GM23338 (cell line): ENCODE data around the gene COL1A1. TPM values are rescaled to one million over a fixed set of nuclear protein-coding genes. Genes with fewer than 3 reads are reported as not detected.

Experiments
- ATAC-seq: fragments of 200-7000 bp; cut with Tn5 transposase; 3 replicates; pipeline ENCODE4 v1.9.1; 2020
- DNase-seq: peaks from one replicate; pipeline ENCODE4 v3.0.0-alpha.2; 2015; ENCODE audit warnings: low spot score
- H2AFZ ChIP-seq: fragments of 200-600 bp; sonication (generic); 2 replicates; pipeline ENCODE4 v1.8.0; 2016; ENCODE audit warnings: antibody characterized with exemption, mild to moderate bottlenecking, moderate library complexity
- H3F3A ChIP-seq: fragments of 200-600 bp; sonication (generic); replicated peaks from 2 replicates; pipeline ENCODE4 v1.8.0; 2017; ENCODE audit warnings: antibody characterized with exemption, mixed run types, low read depth
- H3K27ac ChIP-seq: fragments of 200-600 bp; sonication (generic); 2 replicates; pipeline ENCODE4 v1.6.1; 2016; ENCODE audit warnings: low read depth
- H3K27me3 ChIP-seq: fragments of 200-600 bp; sonication (generic); 2 replicates; pipeline ENCODE4 v1.8.0; 2016; ENCODE audit warnings: mild to moderate bottlenecking, mixed run types, moderate library complexity; ENCODE audit not compliant: insufficient read depth
- H3K36me3 ChIP-seq: fragments of 200-600 bp; sonication (generic); 2 replicates; pipeline ENCODE4 v1.8.0; 2016; ENCODE audit warnings: mild to moderate bottlenecking; ENCODE audit not compliant: insufficient read depth
- H3K4me1 ChIP-seq: fragments of 200-600 bp; sonication (generic); 2 replicates; pipeline ENCODE4 v1.8.0; 2016; ENCODE audit warnings: mild to moderate bottlenecking, moderate library complexity; ENCODE audit not compliant: insufficient read depth
- H3K4me2 ChIP-seq: fragments of 200-600 bp; sonication (generic); 2 replicates; pipeline ENCODE4 v1.7.1; 2017; ENCODE audit warnings: mixed run types
- H3K4me3 ChIP-seq: fragments of 200-600 bp; sonication (generic); 2 replicates; pipeline ENCODE4 v1.6.1; 2016; ENCODE audit warnings: mixed run types
- H3K79me2 ChIP-seq: fragments of 200-600 bp; sonication (generic); replicated peaks from 2 replicates; pipeline ENCODE4 v1.8.0; 2017; ENCODE audit warnings: mild to moderate bottlenecking; ENCODE audit not compliant: insufficient read depth
- H3K9me2 ChIP-seq: fragments of 200-600 bp; sonication (generic); 2 replicates; pipeline ENCODE4 v1.8.0; 2017; ENCODE audit not compliant: insufficient read depth
- H4K20me1 ChIP-seq: fragments of 200-600 bp; sonication (generic); replicated peaks from 2 replicates; pipeline ENCODE4 v1.8.0; 2017; ENCODE audit warnings: mild to moderate bottlenecking; ENCODE audit not compliant: insufficient read depth
- H3K27ac Mint-ChIP-seq: 2 replicates; pipeline ENCODE4 v1.8.0; 2020; ENCODE audit warnings: inconsistent platforms, mild to moderate bottlenecking, moderate library complexity, mixed read lengths
- H3K27me3 Mint-ChIP-seq: 3 replicates; pipeline ENCODE4 v1.8.0; 2022; ENCODE audit warnings: low read depth, mild to moderate bottlenecking, moderate library complexity, mixed read lengths, inconsistent platforms; ENCODE audit not compliant: insufficient read depth, poor library complexity
- H3K36me3 Mint-ChIP-seq: 3 replicates; pipeline ENCODE4 v1.8.0; 2021; ENCODE audit warnings: low read depth, mild to moderate bottlenecking, inconsistent platforms, moderate library complexity, mixed read lengths
- H3K4me1 Mint-ChIP-seq: 3 replicates; pipeline ENCODE4 v1.8.0; 2020; ENCODE audit warnings: mild to moderate bottlenecking, inconsistent platforms, mixed read lengths
- H3K4me3 Mint-ChIP-seq: 3 replicates; pipeline ENCODE4 v1.8.0; 2021; ENCODE audit warnings: moderate library complexity, mild to moderate bottlenecking, inconsistent platforms, mixed read lengths
- H3K9me3 Mint-ChIP-seq: 3 replicates; pipeline ENCODE4 v1.8.0; 2020; ENCODE audit warnings: moderate library complexity, mild to moderate bottlenecking, inconsistent platforms, mixed read lengths
- CREB1 ChIP-seq: fragments of 250-450 bp; sonication (Bioruptor Pico); IDR thresholded peaks from 2 replicates; pipeline ENCODE4 v1.5.0; 2020; ENCODE audit warnings: low read depth, mild to moderate bottlenecking, moderate library complexity
- EZH2 ChIP-seq: fragments of 200-600 bp; sonication (generic); IDR thresholded peaks from one replicate; pipeline ENCODE4 v1.8.0; 2017; ENCODE audit warnings: antibody characterized with exemption, mild to moderate bottlenecking, low read depth; ENCODE audit not compliant: unreplicated experiment
- EZH2phosphoT487 ChIP-seq: fragments of 200-600 bp; sonication (generic); IDR thresholded peaks from one replicate; pipeline ENCODE4 v1.8.1; 2018; ENCODE audit warnings: antibody characterized with exemption; ENCODE audit not compliant: unreplicated experiment
- NANOG ChIP-seq: IDR thresholded peaks from 2 replicates; pipeline ENCODE4 v1.6.1; 2016; ENCODE audit warnings: antibody characterized with exemption, borderline replicate concordance
- POLR2AphosphoS5 ChIP-seq: IDR thresholded peaks from 2 replicates; pipeline ENCODE4 v1.6.1; 2016; ENCODE audit warnings: antibody characterized with exemption, low read depth
- ZNF114 ChIP-seq: fragments of 250-450 bp; sonication (Bioruptor Pico); IDR thresholded peaks from 2 replicates; pipeline ENCODE4 v1.5.0; 2020; ENCODE audit warnings: mild to moderate bottlenecking, moderate library complexity
- ZNF331 ChIP-seq: fragments of 250-450 bp; sonication (Bioruptor Pico); IDR thresholded peaks from 2 replicates; pipeline ENCODE4 v1.5.0; 2020; ENCODE audit warnings: low read depth, mild to moderate bottlenecking, moderate library complexity
- polyA plus RNA-seq: library from polyadenylated mRNA; unstranded; fragments of >200 nt; fragmentation: Nextera tagmentation; extraction: Ambion mirVana; gene quantifications from 2 replicates; pipeline ENCODE4 v1.2.1, GENCODE V29; 2016
- total RNA-seq: library from RNA; depleted of rRNA; stranded (reverse); fragments of >200 nt; shearing (Covaris generic); gene quantifications from 2 replicates; pipeline ENCODE4 v1.2.3, GENCODE V29; 2014
- TF ChIP-seq, protein P1 (sequence below): fragments of 250-450 bp; sonication (Bioruptor Pico); IDR thresholded peaks from 2 replicates; pipeline ENCODE4 v1.5.0; 2020; ENCODE audit warnings: mild to moderate bottlenecking, moderate library complexity

The COL1A1 gene
- total and polyA plus RNA-seq, 2 experiments from 2014 or later = 21.2 to 34.3 TPM

DNA sequence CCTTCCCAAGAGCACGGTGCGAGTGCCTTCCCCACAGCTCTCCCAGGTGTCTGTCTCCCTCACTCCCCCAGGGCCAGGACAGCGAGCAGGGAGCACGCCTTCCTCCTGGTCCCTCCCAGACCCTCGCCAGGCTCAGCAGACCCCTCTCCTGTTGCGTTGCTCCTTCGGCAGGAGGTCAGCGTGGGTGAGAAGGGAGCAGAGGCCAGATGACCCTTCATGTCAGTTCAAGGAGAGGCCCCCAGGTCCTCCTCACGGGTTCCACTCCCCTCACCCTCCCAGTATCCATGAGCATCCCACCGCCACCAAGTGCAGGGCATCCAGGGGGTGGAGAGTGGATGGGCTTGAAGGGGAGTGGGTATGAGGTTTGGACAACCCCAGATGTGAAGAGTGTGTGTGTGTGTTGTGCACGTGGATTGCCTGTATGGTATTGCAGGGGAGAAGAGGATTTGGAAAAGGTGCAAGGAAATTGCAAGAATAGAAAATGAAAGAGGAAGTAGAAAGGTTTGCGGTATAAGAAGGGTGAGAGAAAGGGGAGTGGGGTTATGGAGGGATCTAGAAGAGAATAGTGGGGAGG, 17.9 kb downstream of the COL1A1 start (continued):
- TF ChIP-seq, protein P1, sequence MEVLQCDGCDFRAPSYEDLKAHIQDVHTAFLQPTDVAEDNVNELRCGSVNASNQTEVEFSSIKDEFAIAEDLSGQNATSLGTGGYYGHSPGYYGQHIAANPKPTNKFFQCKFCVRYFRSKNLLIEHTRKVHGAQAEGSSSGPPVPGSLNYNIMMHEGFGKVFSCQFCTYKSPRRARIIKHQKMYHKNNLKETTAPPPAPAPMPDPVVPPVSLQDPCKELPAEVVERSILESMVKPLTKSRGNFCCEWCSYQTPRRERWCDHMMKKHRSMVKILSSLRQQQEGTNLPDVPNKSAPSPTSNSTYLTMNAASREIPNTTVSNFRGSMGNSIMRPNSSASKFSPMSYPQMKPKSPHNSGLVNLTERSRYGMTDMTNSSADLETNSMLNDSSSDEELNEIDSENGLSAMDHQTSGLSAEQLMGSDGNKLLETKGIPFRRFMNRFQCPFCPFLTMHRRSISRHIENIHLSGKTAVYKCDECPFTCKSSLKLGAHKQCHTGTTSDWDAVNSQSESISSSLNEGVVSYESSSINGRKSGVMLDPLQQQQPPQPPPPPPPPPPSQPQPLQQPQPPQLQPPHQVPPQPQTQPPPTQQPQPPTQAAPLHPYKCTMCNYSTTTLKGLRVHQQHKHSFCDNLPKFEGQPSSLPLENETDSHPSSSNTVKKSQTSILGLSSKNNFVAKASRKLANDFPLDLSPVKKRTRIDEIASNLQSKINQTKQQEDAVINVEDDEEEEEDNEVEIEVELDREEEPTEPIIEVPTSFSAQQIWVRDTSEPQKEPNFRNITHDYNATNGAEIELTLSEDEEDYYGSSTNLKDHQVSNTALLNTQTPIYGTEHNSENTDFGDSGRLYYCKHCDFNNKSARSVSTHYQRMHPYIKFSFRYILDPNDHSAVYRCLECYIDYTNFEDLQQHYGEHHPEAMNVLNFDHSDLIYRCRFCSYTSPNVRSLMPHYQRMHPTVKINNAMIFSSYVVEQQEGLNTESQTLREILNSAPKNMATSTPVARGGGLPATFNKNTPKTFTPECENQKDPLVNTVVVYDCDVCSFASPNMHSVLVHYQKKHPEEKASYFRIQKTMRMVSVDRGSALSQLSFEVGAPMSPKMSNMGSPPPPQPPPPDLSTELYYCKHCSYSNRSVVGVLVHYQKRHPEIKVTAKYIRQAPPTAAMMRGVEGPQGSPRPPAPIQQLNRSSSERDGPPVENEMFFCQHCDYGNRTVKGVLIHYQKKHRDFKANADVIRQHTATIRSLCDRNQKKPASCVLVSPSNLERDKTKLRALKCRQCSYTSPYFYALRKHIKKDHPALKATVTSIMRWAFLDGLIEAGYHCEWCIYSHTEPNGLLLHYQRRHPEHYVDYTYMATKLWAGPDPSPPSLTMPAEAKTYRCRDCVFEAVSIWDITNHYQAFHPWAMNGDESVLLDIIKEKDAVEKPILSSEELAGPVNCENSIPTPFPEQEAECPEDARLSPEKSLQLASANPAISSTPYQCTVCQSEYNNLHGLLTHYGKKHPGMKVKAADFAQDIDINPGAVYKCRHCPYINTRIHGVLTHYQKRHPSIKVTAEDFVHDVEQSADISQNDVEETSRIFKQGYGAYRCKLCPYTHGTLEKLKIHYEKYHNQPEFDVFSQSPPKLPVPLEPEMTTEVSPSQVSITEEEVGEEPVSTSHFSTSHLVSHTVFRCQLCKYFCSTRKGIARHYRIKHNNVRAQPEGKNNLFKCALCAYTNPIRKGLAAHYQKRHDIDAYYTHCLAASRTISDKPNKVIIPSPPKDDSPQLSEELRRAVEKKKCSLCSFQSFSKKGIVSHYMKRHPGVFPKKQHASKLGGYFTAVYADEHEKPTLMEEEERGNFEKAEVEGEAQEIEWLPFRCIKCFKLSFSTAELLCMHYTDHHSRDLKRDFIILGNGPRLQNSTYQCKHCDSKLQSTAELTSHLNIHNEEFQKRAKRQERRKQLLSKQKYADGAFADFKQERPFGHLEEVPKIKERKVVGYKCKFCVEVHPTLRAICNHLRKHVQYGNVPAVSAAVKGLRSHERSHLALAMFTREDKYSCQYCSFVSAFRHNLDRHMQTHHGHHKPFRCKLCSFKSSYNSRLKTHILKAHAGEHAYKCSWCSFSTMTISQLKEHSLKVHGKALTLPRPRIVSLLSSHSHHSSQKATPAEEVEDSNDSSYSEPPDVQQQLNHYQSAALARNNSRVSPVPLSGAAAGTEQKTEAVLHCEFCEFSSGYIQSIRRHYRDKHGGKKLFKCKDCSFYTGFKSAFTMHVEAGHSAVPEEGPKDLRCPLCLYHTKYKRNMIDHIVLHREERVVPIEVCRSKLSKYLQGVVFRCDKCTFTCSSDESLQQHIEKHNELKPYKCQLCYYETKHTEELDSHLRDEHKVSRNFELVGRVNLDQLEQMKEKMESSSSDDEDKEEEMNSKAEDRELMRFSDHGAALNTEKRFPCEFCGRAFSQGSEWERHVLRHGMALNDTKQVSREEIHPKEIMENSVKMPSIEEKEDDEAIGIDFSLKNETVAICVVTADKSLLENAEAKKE (CRISPR knock-in tag) = no peak
- TF ChIP-seq EZH2phosphoT487 (no peak), ZNF114 (CRISPR knock-in tag) (no peak), EZH2 (no peak), POLR2AphosphoS5 (no peak), CREB1 (CRISPR knock-in tag) (no peak), NANOG (no peak)

DNA sequence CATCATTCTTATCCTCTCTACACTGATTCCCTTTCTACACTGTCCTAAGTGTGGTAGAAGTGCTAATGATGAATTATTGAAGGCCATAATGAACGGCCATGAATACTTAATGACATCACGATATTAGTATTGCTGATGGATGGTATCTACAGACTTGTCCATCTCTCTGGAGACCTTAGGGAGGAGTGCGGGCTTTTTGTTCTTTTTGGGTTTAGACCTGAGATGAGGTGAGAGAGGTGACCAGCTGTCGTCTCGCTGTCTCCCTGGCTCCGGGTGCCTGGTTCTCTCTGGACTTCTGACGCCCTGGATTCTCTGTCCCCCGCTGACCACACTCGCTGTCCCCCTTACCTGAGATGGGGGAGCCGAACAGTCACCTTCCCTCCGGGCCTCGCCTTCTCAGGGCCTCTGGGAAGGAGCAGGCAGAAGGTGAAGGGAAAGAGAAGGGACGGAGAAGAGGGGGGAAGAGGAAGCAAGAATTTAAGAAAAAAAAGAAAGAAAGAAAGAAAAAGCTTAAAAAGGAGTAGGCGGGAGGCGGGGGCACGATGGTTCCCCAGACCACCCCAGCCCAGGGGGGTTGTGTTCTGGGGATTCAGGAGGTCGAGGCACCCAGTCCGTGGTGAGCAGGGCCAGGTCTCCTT, 18.5 kb downstream of the COL1A1 start:
- H3F3A ChIP-seq = 0 out of 2 replicates have a peak, but pooled peaks cover 5% of the 10 kb centered on the region
- H3K36me3 ChIP-seq = no peaks in the 10 kb centered on the region
- no peak overlapping the region for H2AFZ ChIP-seq
- peaks cover 33% of the 10 kb centered on the region for H3K4me1 ChIP-seq
- no peaks in the 10 kb centered on the region for H3K27me3 ChIP-seq
- Mint-ChIP-seq H3K9me3 (no peaks in the 10 kb centered on the region), H3K27me3 (peaks cover 23% of the 10 kb centered on the region), H3K4me1 (peaks cover 41% of the 10 kb centered on the region), H3K36me3 (peaks cover 18% of the 10 kb centered on the region), H3K27ac (no peak overlapping the region), H3K4me3 (no peak overlapping the region)
- no peaks in the 10 kb centered on the region for H3K9me2 ChIP-seq
- no peak for ATAC-seq
- H3K4me3 ChIP-seq = no peak overlapping the region
- H4K20me1 ChIP-seq = no peaks in the 10 kb centered on the region
- H3K4me2 ChIP-seq = no peak overlapping the region
- H3K79me2 ChIP-seq = no peaks in the 10 kb centered on the region
- no peak overlapping the region for H3K27ac ChIP-seq
- DNase-seq = no peak
- TF ChIP-seq, protein P1 (CRISPR knock-in tag) = no peak
- TF ChIP-seq ZNF331 (CRISPR knock-in tag) (no peak), NANOG (no peak), POLR2AphosphoS5 (no peak)
